SKM-1 (cell line): ENCODE measurements around the gene LANCL2.

Source experiments
- DNase-seq: peaks from one replicate; lab custom pipeline; 2025; ENCODE audit not compliant: unreplicated experiment; lab: John Stamatoyannopoulos, UW

The LANCL2 gene

DNA sequence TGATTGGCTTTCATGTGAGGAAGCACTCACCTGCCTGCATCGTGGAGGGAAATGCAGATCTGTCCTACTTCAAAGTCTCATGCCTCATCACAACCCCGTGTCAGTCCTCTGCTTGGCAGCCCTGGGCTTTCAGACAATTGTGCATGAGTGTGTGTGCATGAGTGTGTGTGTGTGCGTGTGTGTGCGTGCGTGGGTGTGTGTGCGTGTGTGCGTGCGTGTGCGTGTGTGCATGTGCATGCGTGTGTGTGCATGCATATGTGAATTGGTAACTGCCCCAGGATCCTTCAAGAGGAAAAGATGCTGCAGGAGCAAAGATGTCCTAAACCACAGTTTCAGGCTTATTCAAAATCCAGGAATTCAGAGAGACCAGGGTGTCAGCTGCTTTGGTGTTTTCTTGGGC, 71.3 kb downstream of the LANCL2 start:
- no peak for DNase-seq

DNA sequence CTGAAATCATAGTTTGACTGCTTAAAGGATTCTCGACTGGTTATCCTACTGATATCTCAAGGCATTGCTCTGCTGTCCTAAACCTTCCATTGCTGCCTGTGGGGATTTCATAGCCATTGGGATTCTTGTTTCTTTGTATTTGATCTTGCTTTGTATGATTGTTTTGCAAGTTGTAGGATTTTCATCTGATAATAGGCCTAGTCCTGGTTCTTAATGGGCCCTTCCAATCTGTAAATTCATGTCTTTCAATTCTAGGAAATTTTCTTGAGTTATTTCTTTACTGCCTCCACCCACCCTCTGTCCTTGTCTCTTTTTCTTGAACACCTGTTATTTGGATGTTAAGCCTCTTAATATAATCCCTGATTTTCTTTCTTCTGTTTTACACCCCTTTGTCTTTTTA, 72.2 kb downstream of the LANCL2 start:
- no peak for DNase-seq

DNA sequence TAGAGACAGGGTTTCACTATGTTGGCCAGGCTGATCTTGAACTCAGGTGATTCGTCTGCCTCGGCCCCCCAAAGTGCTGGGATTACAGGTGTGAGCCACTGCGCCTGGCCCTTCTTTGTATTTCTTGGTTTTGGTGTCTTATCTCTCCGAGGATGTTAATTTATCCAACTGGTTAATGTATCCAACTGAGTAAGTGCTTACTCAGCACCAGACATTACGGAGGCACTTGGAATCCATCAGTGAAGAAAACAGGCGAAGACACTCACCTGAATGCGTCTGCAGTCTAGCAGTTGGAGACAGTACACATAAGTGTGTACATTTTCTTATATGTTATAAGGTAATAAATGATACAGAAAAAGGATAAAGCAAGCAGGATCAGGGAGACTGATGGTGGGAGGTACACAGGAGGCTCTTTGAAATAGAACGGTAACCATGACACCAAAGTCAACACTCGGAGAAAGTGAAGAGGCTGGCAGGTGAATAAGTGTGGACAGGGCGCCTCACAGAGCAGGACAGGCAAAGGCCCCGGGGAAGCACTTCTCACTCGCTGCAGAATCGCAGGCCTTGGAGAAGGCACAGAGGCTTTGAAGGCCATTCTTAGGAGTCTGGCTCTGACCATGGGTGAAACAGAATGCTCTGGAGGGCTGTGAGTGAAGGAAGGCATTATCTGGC, 73.1 kb downstream of the LANCL2 start:
- no peak for DNase-seq

DNA sequence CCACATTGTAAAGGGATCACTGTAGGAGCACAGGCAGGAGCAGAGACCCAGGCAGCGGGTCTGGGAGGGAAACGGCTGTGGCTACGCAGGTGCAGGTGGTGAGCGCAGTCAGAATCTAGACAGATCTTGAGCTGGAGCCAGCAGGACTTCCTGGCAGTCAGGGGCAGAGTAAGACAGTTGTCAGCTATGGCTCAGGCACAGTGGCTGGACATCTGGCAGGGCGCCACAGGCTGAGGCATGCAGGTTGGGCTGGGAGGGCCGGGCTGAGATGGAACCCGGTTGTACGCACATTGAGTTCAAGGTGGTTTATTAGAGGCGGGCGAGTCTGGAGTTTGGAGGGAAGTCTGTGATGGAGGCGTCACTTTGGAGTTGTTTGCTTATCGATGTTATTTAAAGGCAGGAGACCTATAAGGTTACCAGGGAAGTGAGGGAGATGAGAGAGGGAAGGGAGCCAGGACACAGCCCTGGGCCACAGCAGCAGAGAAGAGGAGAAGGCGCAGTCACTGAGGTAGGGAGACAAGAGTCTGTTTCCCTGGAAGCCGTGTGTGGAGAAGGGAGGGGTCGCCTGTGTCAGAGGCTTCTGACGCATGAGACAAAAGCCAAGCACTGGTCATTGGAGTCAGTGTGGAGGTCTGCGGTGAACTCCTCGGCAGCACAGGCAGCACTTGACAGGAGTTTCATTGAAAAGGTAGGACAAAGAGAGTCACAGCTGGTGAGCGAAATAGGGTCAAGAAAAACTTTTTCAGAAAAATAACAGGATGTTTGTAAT, 73.8 kb downstream of the LANCL2 start:
- DNase-seq = no peak

DNA sequence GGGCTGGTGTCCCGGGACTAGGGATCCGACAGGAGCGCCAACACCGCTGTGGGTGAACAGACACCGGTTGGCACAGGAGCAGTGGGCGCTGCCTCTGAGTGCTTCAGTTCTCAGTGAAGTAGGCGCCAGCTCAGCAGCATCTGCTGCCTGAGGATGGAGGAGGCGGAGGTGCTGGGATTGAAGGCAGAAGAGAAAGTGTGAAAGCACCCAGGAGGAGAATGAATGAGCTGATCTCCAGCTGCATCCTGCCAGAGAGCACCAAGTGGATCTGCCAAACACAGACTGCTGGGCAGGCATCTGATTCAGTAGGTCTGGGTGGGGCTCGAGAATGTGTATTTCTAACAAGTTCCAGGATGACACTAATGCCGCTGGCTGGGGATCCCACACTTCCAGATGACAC, 74.5 kb downstream of the LANCL2 start:
- DNase-seq = no peak

DNA sequence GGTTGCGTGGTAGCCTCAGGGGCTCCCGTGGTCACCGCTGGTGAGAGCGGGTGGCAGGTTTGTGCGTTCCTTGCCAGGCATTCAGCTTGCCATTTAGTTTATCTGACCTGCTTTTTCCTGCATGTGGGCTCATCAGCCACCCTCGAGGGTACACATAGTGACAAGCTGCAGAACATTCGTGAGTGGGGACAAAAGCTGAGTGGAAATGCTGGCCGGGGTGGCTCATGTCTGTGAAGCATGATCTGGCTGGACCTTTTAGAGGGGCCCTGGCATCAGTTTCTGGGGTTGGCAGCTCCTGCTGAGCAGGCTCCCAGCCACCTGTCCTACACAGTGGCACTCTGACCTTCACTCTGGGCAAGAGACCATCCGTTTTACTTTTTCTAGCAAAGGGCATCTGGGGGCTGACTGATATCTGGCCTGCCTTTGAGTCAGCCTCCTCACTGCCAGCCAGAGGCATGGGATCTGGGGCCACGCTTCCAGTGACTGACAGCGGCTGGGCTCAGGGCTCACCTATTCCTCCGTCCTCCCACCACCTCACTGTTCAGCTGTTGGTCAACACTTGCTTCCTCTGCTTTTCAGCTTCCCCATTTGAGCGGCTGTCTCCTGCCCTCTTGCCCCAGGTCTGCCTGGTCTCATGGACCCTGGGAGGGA, 75.0 kb downstream of the LANCL2 start:
- peak; percentile 37 for DNase-seq

DNA sequence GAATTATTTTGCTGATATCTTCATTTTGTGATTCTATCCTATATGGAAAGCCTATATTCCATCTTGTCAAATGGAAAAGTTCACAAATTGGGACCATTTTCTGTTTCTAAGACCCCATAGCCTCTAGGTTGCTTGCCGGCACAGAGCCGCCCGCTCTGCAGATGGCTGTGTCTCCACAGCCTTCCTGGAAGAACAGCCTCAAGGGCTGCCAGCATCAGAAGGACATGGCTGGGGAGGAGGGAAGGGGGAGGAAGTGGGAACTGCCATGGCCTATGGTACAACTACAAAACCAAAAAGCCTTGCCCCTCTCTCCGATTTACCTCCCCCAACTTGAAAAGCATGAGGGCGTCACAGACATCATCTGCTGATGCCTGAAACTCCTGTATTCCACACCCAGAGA, 75.9 kb downstream of the LANCL2 start:
- DNase-seq = no peak

DNA sequence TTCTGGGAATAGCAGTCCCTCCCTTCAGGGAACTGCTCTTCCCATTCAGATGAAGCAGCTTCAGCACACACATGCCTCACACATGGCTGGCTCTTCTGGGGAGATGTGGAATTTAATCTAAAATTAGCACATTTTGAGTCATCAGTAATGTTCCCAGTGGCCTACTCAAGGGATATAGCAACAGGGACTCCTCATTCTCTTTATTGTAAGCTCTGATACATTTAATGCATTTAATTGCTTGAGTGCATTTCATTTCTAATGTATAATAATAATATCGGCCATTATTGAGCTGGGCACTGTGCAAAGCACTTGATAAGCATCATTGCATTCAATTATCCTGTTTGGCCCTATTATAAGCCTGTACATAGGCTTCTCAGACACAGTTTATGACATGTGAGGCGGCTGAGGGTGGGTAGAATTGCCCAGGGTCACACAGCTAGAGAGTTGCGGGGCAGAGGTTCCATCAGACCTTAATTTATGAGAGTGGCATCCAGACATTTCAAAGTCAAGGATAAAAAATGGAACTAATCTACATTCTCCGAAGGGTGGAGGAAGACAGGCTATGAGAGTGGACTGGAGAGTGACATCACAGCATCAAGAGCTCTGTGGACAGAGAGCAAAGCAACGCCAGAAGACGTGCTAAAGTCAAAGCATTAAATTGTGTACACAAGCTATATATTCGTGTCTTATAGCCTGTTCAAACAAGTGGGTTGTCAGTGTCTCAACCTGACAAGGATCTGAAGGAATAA, 76.8 kb downstream of the LANCL2 start:
- no peak for DNase-seq

DNA sequence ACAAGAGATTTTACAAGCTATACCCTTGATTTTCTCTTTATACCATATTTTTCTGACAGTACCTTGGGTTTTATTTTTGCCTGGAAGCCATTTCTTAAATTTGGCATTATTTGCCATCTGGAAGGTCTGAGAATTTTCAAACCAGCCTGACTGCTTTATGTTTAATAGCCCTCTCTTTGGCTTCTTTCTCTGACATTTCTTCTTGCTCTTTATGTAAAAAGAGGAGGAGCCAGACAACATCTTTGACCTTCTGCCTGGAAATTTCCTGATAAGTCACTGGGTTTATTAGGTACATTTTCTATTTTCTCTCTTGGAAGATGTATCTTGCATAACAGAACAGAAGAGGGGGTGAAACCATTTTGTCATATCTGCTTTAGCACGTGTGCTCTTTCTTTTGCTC, 79.6 kb downstream of the LANCL2 start:
- DNase-seq = no peak

DNA sequence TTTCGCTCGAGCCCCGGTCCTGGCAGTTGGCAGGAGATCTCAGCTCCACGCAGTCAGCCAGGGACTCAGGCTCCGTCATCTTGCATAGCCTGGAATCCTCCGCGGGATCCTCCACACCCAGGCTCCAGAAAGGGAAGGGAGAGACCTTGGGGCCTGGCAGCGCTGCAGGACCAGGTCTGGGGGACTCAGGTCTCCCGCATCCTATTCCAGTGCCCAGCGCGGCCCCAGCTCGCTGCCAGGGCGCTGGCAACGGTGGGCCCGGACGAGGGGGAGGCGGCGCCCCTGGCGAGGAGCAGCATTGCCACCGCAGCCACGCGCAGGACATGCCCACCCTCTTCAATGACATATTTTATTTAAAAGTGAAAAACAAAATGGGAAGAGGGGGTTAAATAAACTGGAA, 83.4 kb downstream of the LANCL2 start:
- DNase-seq = no peak

DNA sequence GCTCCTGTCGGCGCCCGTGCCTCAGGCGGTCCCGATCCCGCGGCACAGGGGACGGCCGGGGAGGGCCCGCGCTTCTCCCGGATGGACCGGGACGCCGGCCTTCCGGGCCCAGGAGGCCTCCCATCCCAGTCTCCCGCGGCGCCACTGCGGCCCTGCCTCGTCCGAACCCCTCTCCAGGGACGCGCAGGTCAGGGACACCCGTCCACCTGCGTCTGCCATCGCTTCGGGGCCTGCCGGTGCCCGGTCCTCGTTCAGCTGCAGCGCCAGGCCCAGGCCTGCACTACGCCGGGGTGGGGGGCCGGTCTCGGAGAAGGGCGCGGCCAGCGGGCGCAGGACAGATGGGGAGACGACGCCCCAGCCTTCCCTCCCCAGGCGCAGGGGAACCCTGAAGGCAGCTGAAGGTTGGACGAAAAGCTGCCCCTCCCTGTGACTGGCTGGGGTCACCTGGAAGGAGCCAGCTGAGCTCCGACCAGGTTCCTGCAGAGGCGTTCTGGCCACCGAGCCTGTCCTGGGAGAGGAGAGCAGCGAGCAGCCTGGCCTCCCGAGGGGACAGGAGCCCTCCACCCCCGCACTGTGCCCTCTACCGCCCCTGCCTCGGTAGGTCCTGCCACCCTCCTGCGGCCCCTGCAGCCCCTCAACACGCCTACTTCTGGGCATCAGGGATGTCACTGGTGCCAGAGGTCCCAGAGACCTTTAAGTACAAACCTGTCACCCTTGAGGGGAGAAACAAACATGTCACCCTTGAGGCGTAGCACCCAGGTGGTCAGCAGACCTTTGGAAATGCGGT, 84.3 kb downstream of the LANCL2 start:
- DNase-seq = no peak

DNA sequence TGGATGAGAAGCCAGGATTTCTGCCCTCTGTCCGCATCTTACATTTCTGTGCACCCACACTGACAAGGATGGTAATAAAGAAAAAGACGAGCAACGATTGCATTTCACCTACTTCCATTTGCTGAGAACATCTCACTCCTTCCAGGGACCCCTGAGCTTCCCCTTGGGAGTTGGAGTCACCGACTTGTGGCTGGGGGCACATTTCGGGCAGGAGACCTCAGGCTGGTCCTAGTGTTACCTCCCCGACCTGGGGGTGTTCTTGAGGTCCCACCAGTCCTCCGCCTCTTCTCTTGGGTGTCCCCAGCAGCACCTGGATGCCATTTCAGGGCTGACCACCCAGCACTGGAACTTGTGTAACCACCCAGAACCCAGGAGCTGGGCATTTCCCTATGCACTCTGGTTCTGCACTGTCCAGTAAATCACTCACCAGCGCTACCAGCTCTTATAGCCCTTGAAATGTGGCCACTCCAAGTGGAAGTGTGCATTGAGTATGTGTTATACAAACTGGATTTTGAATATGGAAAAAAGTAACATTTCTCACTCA, 84.9 kb downstream of the LANCL2 start:
- DNase-seq = no peak

DNA sequence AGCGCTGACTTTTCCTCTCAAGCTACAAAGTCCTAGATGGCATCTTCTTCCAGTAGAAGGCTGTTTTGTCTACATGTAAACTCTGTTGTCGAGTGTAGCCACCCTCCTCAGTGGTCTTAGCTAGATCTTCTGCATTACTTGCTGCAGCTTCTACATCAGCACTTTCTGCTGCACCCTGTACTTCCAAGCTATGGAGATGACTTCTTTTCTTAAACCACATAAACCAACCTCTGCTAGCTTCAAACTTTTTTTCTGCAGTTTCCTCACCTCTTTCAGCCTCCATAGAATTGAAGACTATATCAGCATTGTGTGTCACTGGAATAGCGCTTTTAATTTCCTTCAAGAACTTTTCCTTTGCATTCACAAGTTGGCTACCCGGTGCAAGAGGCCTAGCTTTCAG, 87.8 kb downstream of the LANCL2 start:
- no peak for DNase-seq

DNA sequence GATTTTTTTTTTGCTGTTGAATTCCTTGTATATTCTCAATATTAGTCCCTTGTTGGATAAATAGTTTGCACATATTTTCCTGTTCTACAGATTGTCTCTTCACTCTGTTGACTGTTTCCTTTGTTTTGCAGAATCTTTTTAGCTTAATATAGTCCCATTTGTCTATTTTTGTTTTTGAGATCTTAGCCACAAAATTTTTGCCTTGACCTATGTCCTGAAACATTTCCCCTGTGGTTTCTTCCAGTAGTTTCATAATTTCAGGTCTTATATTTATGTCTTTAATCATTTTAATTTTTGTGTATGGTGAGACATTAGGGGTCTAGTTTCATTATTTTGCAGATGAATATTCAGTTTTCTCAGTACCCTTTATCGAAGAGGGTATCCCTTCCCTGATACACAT, 92.7 kb downstream of the LANCL2 start:
- no peak for DNase-seq

DNA sequence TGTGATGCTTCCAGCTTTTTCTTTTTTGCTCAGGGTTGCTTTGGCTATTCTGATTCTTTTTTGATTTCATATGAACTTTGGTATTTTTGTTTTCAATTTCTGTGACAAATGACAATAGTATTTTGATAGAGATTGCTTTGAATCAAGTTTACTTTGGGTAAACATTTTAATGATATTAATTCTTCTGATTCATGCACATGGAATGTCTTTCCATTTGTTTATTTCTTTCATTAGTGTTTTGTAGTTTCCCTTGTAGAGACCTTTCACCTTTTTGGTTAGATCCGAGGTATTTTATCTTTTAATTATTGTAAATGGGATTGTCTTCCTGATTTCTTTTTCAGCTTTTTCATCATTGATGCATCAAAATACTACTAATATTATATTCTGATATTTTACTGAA, 93.2 kb downstream of the LANCL2 start:
- no peak for DNase-seq

DNA sequence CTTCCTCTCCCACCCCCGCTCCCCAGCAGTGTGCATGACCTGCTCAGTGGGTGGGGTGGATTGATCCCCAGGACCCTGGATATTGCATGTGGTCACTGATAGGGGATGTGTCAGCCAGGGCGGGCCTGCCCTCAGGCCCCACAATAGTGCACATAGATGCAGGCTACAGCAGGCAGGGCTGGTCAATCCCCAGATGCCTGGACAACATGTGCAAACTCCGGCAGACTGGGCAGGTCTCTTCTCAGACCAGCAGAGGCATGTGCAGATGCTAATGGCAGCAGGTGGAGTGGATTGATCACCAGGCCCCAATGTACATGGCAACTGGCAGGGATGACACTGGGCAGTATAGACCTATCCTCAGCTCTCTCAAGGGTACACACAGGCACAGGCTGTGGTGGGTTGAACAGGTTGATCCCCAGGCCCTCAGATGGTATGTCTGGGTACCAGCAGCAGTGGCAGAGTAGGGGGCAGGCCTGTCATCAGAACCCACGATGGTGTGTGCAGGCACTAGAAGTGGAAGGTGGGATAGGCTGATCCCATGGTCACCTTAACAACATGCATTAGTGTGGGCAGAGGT, 98.6 kb downstream of the LANCL2 start:
- no peak for DNase-seq

DNA sequence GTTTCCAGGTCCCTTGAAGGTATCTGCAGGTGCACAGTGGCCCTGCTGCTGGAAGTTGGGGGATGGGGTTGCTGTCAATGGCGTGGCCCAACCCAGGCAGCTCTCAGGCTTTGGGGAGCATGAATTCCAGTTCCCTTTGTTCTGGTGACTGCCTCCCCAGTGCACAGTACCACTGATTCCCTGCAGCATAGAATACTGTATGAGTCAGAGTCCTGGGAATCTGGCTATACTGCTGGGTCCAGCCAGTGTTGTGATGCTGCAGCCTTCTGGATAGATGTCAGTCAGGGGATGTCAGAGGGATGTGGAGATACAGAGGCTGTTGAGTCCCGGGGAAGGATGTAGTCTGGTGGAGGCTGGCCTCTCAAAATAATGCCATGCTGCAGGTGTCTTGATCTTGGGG, 99.3 kb downstream of the LANCL2 start:
- no peak for DNase-seq

DNA sequence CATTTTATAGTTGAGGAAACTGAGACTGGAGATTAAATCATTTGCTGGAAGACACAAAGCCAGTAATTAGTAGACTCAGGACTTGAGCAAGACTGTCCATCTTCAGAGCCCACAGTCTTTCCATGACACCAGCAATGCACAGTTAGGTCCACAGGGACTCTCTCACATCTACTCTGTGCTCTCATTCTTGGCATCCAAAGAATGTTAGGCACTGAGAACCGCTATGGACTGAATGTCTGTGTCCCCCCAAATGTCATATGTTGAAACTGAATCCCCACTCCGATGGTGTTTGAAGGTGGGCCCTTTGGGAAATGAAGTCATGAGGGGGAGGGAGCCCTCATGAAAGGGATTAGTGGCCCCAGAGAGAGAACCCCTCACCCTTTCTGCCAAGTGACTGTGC, 100.6 kb downstream of the LANCL2 start:
- DNase-seq = no peak

DNA sequence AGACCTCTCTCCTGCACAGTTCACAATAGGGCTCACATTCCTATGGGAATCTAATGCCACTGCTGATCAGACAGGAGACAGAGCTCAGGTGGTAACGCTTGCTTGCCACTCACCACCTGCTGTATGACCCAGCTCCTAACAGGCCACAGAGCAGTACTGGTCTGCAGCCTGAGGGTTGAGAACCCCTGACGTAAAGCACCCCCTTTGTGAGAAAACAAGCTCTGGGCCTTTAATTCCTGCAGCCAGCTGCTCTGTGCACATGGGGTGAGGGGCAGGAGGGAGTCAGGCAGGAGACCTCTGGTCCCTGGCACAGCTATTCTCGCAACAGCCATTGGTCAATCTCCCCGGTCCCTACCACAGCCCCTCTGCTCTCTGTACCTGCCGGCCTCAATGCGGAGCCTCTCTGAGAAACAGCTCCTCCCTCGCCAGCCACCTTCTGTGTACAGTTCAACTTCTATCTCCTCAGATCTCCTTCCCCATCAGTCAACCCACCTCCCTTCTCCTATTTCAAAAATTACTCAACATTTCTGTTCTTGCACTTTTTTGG, 102.0 kb downstream of the LANCL2 start:
- no peak for DNase-seq

DNA sequence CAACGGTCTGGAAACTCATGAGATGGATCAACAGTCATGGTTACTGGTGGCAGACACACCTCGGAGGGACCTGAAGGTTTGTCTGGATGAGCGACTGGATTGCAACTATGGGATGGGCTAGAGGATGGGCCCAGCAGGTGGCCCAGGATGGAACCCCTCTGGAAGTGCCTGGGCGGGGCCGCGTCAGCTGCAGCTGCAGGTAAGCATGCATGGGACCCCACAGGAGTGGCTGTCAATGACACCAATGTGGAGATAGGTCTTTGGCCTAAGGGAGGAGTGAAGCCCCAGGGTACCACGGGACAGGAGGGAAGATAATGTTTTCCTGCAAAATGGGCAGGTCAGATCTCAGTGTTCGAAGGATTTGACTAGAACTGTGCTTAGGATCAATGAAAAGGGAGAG, 103.4 kb downstream of the LANCL2 start:
- DNase-seq = no peak
